Measurements from ENCODE around the gene CCL20. TPM values are rescaled to one million over a fixed set of nuclear protein-coding genes. Genes with fewer than 3 reads are reported as not detected.
A peak's percentile ranks its signal among the peaks of the same experiment; 100 is the strongest.

Gene CCL20
- total and polyA plus RNA-seq, 2 of the 13 experiments (the other 11 are each of a cell fraction or from before 2014, with no cell fraction given), result 223 to 903 TPM

DNA sequence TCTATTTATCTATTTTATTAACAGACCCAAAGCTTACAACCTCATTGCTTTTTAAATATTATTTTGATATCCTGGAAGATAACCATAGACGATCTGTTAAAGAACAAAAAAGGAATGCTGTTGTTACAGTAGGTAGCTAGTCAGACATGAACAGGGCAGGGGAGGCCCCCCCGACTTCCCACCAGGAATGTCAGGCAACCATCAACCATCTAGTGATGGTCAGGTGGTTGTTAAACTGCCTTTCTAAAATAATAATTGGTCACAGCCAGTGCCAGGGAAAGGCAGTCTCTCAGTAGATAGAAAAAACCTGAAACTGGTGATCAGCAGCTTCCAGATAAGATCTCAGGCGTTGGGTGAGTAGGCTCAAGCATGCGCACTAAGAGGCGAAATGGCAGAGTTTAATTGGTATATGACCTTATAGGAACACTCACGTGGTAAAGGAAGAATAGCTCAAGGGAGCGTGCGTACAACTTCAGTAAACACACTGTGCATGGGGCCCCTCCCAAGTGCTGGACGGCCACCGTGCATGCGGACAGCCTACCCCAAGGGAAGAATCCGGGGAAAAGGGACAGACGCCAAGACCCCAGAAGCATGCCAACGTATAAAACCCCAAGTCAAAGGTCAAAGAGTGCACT is 32.5 kb upstream of the CCL20 start:
- Histone ChIP-seq H3K9ac (ENCODE audit: insufficient read depth, low read depth, low read length) (peak overlapping the region; percentile 6; the same call in 1 of the 2 replicates), H4K20me1 (ENCODE audit: insufficient read depth, low read length) (no peaks in the 10 kb centered on the region), H3K79me2 (ENCODE audit: insufficient read depth, low read length) (no peaks in the 10 kb centered on the region), H3K9me3 (ENCODE audit: low read length) (no peaks in the 10 kb centered on the region), H3K27ac (ENCODE audit: extremely low read length, insufficient read depth, low read length) (no peak overlapping the region), H3K4me3 (replicated peaks in 1 of 3; ENCODE audit: insufficient read depth in 1 of 3, low read depth in 2 of 3, low read length in 3 of 3) (peak overlapping the region in 1 of 3 experiments; percentile 29; a peak in 2 of 6 replicates), H3K4me1 (ENCODE audit: insufficient read depth, low read length) (peaks cover 22% of the 10 kb centered on the region), H3K27me3 (ENCODE audit: control insufficient read depth in 1 of 2, insufficient read depth in 2 of 2, low read length in 2 of 2) (peaks cover 2 to 9% of the 10 kb centered on the region in 2 experiments; a peak in 3 of 5 replicates), H3K4me2 (ENCODE audit: low read depth, low read length) (peak overlapping the region; percentile 59), H2AFZ (ENCODE audit: low read length) (peak overlapping the region; percentile 17), H3K36me3 (replicated peaks in 1 of 2; ENCODE audit: control insufficient read depth in 1 of 2, insufficient read depth in 2 of 2, low read length in 2 of 2) (no peaks in the 10 kb centered on the region)
- 21% methylated on average over 14 of the region's 14 CpGs for WGBS (ENCODE audit: low lambda C conversion rate)
- in situ Hi-C loops (cut with HindIII; ENCODE audit: extremely low pct_ligation_motif_present, low pct_unique_long_range_greater_than_20kb), result no loop called here
- FAIRE-seq, result no peak
- no TSS peak for BruUV-seq (replicated peaks)
- intact Hi-C loops (cut with micrococcal nuclease; ENCODE audit: unreplicated experiment), result no loop called here
- DNase-seq (ENCODE audit: low spot score), result no peak
- POLR2A ChIA-PET, result interaction anchor here (1.3 to 1.6 kb wide), 2 partner anchors 32 to 38 kb away, joined by 3 to 5 read pairs; partner anchors contain the start of gene CCL20
- CTCF ChIA-PET (ENCODE audit: low intra/inter-chr PET ratio, low total read pairs), result no interaction called here
- ATAC-seq, result peak; percentile 80
- TF ChIP-seq FOXA3 (CRISPR knock-in tag; IDR thresholded peaks at IDR 0.05) (peak; percentile 31; the same call in 1 of the 2 replicates), PCBP1 (IDR thresholded peaks at IDR 0.05; ENCODE audit: borderline replicate concordance, low read depth, low read length) (no peak), JUNB (CRISPR knock-in tag; IDR thresholded peaks at IDR 0.05; ENCODE audit: borderline replicate concordance) (no peak), GATA4 (IDR thresholded peaks at IDR 0.05; ENCODE audit: borderline replicate concordance, low read depth) (no peak), ZNF891 (CRISPR knock-in tag; IDR thresholded peaks at IDR 0.05) (no peak), ZNF773 (CRISPR knock-in tag; IDR thresholded peaks at IDR 0.05; ENCODE audit: borderline replicate concordance) (no peak), SATB2 (CRISPR knock-in tag; IDR thresholded peaks at IDR 0.05) (no peak), SOX6 (IDR thresholded peaks at IDR 0.05) (no peak), SOX6 (CRISPR knock-in tag; IDR thresholded peaks at IDR 0.05) (peak; percentile 19; the same call in 1 of the 2 replicates)
- TF ChIP-seq, protein P1, sequence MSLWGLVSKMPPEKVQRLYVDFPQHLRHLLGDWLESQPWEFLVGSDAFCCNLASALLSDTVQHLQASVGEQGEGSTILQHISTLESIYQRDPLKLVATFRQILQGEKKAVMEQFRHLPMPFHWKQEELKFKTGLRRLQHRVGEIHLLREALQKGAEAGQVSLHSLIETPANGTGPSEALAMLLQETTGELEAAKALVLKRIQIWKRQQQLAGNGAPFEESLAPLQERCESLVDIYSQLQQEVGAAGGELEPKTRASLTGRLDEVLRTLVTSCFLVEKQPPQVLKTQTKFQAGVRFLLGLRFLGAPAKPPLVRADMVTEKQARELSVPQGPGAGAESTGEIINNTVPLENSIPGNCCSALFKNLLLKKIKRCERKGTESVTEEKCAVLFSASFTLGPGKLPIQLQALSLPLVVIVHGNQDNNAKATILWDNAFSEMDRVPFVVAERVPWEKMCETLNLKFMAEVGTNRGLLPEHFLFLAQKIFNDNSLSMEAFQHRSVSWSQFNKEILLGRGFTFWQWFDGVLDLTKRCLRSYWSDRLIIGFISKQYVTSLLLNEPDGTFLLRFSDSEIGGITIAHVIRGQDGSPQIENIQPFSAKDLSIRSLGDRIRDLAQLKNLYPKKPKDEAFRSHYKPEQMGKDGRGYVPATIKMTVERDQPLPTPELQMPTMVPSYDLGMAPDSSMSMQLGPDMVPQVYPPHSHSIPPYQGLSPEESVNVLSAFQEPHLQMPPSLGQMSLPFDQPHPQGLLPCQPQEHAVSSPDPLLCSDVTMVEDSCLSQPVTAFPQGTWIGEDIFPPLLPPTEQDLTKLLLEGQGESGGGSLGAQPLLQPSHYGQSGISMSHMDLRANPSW (CRISPR knock-in tag; IDR thresholded peaks at IDR 0.05; ENCODE audit: borderline replicate concordance), result no peak
- TF ChIP-seq, protein P2, sequence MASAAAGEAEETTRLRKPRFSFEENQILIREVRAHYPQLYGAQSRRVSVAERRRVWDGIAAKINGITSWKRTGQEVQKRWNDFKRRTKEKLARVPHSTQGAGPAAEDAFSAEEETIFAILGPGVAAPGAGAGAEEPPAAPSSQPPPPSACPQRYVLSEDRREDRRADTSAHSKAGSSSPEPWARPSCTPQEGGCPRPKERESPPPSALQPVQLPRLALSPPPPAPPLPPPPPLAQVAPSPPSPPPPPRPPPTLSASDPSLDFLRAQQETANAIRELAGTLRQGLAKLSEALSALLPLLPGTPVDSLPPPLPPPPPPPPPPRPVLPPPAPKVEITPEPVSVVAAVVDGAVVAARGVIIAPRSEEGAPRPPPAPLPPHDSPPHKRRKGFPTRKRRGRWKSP (CRISPR knock-in tag; IDR thresholded peaks at IDR 0.05), result no peak
- TF ChIP-seq, protein P3, sequence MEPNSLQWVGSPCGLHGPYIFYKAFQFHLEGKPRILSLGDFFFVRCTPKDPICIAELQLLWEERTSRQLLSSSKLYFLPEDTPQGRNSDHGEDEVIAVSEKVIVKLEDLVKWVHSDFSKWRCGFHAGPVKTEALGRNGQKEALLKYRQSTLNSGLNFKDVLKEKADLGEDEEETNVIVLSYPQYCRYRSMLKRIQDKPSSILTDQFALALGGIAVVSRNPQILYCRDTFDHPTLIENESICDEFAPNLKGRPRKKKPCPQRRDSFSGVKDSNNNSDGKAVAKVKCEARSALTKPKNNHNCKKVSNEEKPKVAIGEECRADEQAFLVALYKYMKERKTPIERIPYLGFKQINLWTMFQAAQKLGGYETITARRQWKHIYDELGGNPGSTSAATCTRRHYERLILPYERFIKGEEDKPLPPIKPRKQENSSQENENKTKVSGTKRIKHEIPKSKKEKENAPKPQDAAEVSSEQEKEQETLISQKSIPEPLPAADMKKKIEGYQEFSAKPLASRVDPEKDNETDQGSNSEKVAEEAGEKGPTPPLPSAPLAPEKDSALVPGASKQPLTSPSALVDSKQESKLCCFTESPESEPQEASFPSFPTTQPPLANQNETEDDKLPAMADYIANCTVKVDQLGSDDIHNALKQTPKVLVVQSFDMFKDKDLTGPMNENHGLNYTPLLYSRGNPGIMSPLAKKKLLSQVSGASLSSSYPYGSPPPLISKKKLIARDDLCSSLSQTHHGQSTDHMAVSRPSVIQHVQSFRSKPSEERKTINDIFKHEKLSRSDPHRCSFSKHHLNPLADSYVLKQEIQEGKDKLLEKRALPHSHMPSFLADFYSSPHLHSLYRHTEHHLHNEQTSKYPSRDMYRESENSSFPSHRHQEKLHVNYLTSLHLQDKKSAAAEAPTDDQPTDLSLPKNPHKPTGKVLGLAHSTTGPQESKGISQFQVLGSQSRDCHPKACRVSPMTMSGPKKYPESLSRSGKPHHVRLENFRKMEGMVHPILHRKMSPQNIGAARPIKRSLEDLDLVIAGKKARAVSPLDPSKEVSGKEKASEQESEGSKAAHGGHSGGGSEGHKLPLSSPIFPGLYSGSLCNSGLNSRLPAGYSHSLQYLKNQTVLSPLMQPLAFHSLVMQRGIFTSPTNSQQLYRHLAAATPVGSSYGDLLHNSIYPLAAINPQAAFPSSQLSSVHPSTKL (CRISPR knock-in tag; IDR thresholded peaks at IDR 0.05), result 0 out of 2 replicates have a peak, but pooled peaks have one; percentile 12
- TF ChIP-seq, protein P4, sequence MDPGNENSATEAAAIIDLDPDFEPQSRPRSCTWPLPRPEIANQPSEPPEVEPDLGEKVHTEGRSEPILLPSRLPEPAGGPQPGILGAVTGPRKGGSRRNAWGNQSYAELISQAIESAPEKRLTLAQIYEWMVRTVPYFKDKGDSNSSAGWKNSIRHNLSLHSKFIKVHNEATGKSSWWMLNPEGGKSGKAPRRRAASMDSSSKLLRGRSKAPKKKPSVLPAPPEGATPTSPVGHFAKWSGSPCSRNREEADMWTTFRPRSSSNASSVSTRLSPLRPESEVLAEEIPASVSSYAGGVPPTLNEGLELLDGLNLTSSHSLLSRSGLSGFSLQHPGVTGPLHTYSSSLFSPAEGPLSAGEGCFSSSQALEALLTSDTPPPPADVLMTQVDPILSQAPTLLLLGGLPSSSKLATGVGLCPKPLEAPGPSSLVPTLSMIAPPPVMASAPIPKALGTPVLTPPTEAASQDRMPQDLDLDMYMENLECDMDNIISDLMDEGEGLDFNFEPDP (CRISPR knock-in tag; conservative IDR thresholded peaks at IDR 0.05), result no peak
- TF ChIP-seq, protein P5, sequence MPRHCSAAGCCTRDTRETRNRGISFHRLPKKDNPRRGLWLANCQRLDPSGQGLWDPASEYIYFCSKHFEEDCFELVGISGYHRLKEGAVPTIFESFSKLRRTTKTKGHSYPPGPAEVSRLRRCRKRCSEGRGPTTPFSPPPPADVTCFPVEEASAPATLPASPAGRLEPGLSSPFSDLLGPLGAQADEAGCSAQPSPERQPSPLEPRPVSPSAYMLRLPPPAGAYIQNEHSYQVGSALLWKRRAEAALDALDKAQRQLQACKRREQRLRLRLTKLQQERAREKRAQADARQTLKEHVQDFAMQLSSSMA (CRISPR knock-in tag; IDR thresholded peaks at IDR 0.05), result no peak
